ENCODE measurements around the gene PORCN.

The PORCN gene

GRCh38 chrX:48511560-48511959 lies 2.8 kb downstream of the PORCN start:
- Histone ChIP-seq H3K27ac (no peak overlapping the region), H3K36me3 (peaks cover 0 to 20% (median 7%) of the 10 kb centered on the region in 3 donors), H3K27me3 (no peaks in the 10 kb centered on the region), H3K4me1 (peaks cover 0 to 7% (median 0%) of the 10 kb centered on the region in 4 donors), H3K9me3 (no peaks in the 10 kb centered on the region), H3K4me3 (no peak overlapping the region)
- no peak for DNase-seq
- intact Hi-C loops (cut with DNase I; ENCODE audit: low total_unique reads): no loop called here
- TF ChIP-seq CTCF (IDR thresholded peaks at IDR 0.05): no peak

GRCh38 chrX:48512371-48512935 lies 3.7 kb downstream of the PORCN start:
- Histone ChIP-seq H3K9me3 (no peaks in the 10 kb centered on the region), H3K27ac (no peak overlapping the region), H3K4me3 (no peak overlapping the region), H3K27me3 (no peaks in the 10 kb centered on the region), H3K4me1 (peaks cover 0 to 7% (median 0%) of the 10 kb centered on the region in 4 donors), H3K36me3 (peaks cover 0 to 20% (median 7%) of the 10 kb centered on the region in 3 donors)
- intact Hi-C loops (cut with DNase I; ENCODE audit: low total_unique reads): no loop called here
- no peak for DNase-seq
- TF ChIP-seq CTCF (IDR thresholded peaks at IDR 0.05): no peak

GRCh38 chrX:48513670-48514069 lies 4.9 kb downstream of the PORCN start:
- no peaks in the 10 kb centered on the region for H3K9me3 ChIP-seq
- no peak for TF ChIP-seq CTCF (IDR thresholded peaks at IDR 0.05)
- H3K36me3 ChIP-seq: peaks cover 0 to 20% (median 7%) of the 10 kb centered on the region in 3 donors
- no peaks in the 10 kb centered on the region for H3K27me3 ChIP-seq
- no peak overlapping the region for H3K27ac ChIP-seq
- intact Hi-C loops (cut with DNase I; ENCODE audit: low total_unique reads): no loop called here
- H3K4me1 ChIP-seq: peaks cover 0 to 7% (median 0%) of the 10 kb centered on the region in 4 donors
- DNase-seq: no peak
- no peak overlapping the region for H3K4me3 ChIP-seq

GRCh38 chrX:48514126-48514806 lies 5.5 kb downstream of the PORCN start:
- intact Hi-C loops (cut with DNase I; ENCODE audit: low total_unique reads): no loop called here
- no peak for TF ChIP-seq CTCF (IDR thresholded peaks at IDR 0.05)
- Histone ChIP-seq H3K36me3 (peaks cover 0 to 20% (median 7%) of the 10 kb centered on the region in 3 donors), H3K27ac (no peak overlapping the region), H3K4me1 (peaks cover 0 to 7% (median 0%) of the 10 kb centered on the region in 4 donors), H3K9me3 (no peaks in the 10 kb centered on the region), H3K27me3 (no peaks in the 10 kb centered on the region), H3K4me3 (no peak overlapping the region)
- DNase-seq: no peak

- Histone ChIP-seq H3K27ac (no peak overlapping the region), H3K27me3 (no peaks in the 10 kb centered on the region), H3K36me3 (peaks cover 0 to 20% (median 7%) of the 10 kb centered on the region in 3 donors), H3K4me3 (no peak overlapping the region), H3K9me3 (no peaks in the 10 kb centered on the region), H3K4me1 (peaks cover 0 to 1% (median 0%) of the 10 kb centered on the region in 4 donors)
- DNase-seq: no peak
- intact Hi-C loops (cut with DNase I; ENCODE audit: low total_unique reads): no loop called here
- no peak for TF ChIP-seq CTCF (IDR thresholded peaks at IDR 0.05)
These were observed 6.2 kb downstream of the PORCN start for GRCh38 chrX:48514868-48515460.

Data from tibial artery (tissue), 4 donors.